Neural progenitor cell (in vitro differentiated cells): Measurements from ENCODE around the gene PBX1. TPM values are rescaled to one million over a fixed set of nuclear protein-coding genes. Genes with fewer than 3 reads are reported as not detected.

Experiments used
- DNase-seq: peaks from one replicate; pipeline ENCODE4 v3.0.0-alpha.2; 2016; ENCODE audit warnings: low spot score
- H2AFZ ChIP-seq: fragments of 200-600 bp; sonication (generic); replicated peaks from 2 replicates; pipeline ENCODE4 v1.6.1; 2016; ENCODE audit warnings: antibody characterized with exemption
- H3F3A ChIP-seq: fragments of 200-600 bp; sonication (generic); 2 replicates; pipeline ENCODE4 v1.6.1; 2016; ENCODE audit warnings: antibody characterized with exemption, low read depth
- H3K27ac ChIP-seq: fragments of 200-600 bp; sonication (generic); 2 replicates; pipeline ENCODE4 v1.5.1; 2016; ENCODE audit warnings: mild to moderate bottlenecking
- H3K27me3 ChIP-seq: fragments of 200-600 bp; sonication (generic); 2 replicates; pipeline ENCODE4 v1.6.1; 2016; ENCODE audit warnings: mild to moderate bottlenecking, moderate library complexity
- H3K36me3 ChIP-seq: fragments of 200-600 bp; sonication (generic); 2 replicates; pipeline ENCODE4 v1.5.1; 2016
- H3K4me1 ChIP-seq: fragments of 200-600 bp; sonication (generic); 2 replicates; pipeline ENCODE4 v1.6.1; 2016; ENCODE audit warnings: mixed run types
- H3K4me2 ChIP-seq: fragments of 200-600 bp; sonication (generic); 2 replicates; pipeline ENCODE4 v1.6.1; 2016
- H3K4me3 ChIP-seq: fragments of 200-600 bp; sonication (generic); 2 replicates; pipeline ENCODE4 v1.5.1; 2016
- H3K79me2 ChIP-seq: fragments of 200-600 bp; sonication (generic); 2 replicates; pipeline ENCODE4 v1.6.1; 2016; ENCODE audit warnings: low read depth
- H3K9ac ChIP-seq: fragments of 200-600 bp; sonication (generic); 2 replicates; pipeline ENCODE4 v1.6.1; 2016
- H3K9me3 ChIP-seq: fragments of 200-600 bp; sonication (generic); 2 replicates; pipeline ENCODE4 v1.5.1; 2016; ENCODE audit warnings: low read depth
- H4K20me1 ChIP-seq: fragments of 200-600 bp; sonication (generic); 2 replicates; pipeline ENCODE4 v1.6.1; 2016; ENCODE audit warnings: low read depth
- H3K27ac Mint-ChIP-seq: 3 replicates; pipeline ENCODE4 v1.8.0; 2021; ENCODE audit warnings: mixed read lengths
- H3K27me3 Mint-ChIP-seq: 2 replicates; pipeline ENCODE4 v1.8.0; 2022; ENCODE audit warnings: low read depth, mild to moderate bottlenecking, inconsistent platforms, moderate library complexity, mixed read lengths; ENCODE audit not compliant: insufficient read depth
- H3K36me3 Mint-ChIP-seq: 3 replicates; pipeline ENCODE4 v1.8.0; 2021; ENCODE audit warnings: mixed read lengths
- H3K4me1 Mint-ChIP-seq: 3 replicates; pipeline ENCODE4 v1.8.0; 2021; ENCODE audit warnings: mixed read lengths
- H3K4me3 Mint-ChIP-seq: 3 replicates; pipeline ENCODE4 v1.8.0; 2021; ENCODE audit warnings: mild to moderate bottlenecking, moderate library complexity, mixed read lengths
- H3K9me3 Mint-ChIP-seq: 3 replicates; pipeline ENCODE4 v1.8.0; 2020; ENCODE audit warnings: mixed read lengths
- EZH2 ChIP-seq: fragments of 200-600 bp; sonication (generic); IDR thresholded peaks from 2 replicates; pipeline ENCODE4 v1.6.1; 2017; ENCODE audit warnings: antibody characterized with exemption, mild to moderate bottlenecking, moderate library complexity
- EZH2phosphoT487 ChIP-seq: fragments of 200-600 bp; sonication (generic); IDR thresholded peaks from 2 replicates; pipeline ENCODE4 v1.6.1; 2017; ENCODE audit warnings: antibody characterized with exemption
- total RNA-seq: library from RNA; depleted of rRNA; stranded (reverse); fragments of >200 nt; gene quantifications from 2 replicates; pipeline ENCODE4 v1.2.3, GENCODE V29; 2015; ENCODE audit warnings: low replicate concordance
- TF ChIP-seq, protein P1 (sequence below): fragments of 200-600 bp; sonication (generic); IDR thresholded peaks from 2 replicates; pipeline ENCODE4 v1.5.1; 2017; ENCODE audit warnings: antibody characterized with exemption, mild to moderate bottlenecking

PBX1 gene
- total RNA-seq, 1 donor from 2014 or later: 91.1 TPM

DNA sequence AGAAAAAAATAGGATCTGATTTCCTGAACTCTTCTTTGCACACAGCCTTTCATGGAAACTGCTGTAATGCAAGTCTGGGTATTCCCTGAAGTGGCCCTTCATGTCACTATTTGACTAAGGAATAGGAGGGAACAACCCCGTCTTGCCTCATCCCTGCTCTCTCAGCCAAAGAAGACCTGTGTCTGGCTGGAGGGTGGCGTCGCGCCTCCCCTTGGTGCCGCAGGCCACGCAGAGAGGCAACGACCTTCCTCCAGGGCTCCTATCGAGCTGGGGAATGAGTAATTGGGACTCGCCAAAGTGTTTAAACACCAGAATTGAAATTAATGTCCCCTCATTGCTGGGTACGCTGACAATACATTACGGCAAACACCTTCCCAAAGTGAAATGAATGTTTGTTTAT lies 129.8 kb downstream of the PBX1 start:
- H3K27me3 Mint-ChIP-seq: peaks cover 2% of the 10 kb centered on the region
- no peak overlapping the region for H3K27ac Mint-ChIP-seq
- peaks cover 22% of the 10 kb centered on the region for H3K4me1 ChIP-seq
- DNase-seq: no peak
- H3K79me2 ChIP-seq: peaks cover 37% of the 10 kb centered on the region
- H3K9me3 ChIP-seq: no peaks in the 10 kb centered on the region
- H3K9ac ChIP-seq: no peak overlapping the region
- H3K4me3 ChIP-seq: no peak overlapping the region
- peaks cover 13% of the 10 kb centered on the region for H3K36me3 Mint-ChIP-seq
- H3K4me2 ChIP-seq: no peak overlapping the region
- no peaks in the 10 kb centered on the region for H3K36me3 ChIP-seq
- TF ChIP-seq, protein P1, sequence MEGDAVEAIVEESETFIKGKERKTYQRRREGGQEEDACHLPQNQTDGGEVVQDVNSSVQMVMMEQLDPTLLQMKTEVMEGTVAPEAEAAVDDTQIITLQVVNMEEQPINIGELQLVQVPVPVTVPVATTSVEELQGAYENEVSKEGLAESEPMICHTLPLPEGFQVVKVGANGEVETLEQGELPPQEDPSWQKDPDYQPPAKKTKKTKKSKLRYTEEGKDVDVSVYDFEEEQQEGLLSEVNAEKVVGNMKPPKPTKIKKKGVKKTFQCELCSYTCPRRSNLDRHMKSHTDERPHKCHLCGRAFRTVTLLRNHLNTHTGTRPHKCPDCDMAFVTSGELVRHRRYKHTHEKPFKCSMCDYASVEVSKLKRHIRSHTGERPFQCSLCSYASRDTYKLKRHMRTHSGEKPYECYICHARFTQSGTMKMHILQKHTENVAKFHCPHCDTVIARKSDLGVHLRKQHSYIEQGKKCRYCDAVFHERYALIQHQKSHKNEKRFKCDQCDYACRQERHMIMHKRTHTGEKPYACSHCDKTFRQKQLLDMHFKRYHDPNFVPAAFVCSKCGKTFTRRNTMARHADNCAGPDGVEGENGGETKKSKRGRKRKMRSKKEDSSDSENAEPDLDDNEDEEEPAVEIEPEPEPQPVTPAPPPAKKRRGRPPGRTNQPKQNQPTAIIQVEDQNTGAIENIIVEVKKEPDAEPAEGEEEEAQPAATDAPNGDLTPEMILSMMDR: no peak
- TF ChIP-seq EZH2: no peak
- no peak for TF ChIP-seq EZH2phosphoT487
- H3K4me3 Mint-ChIP-seq: no peak overlapping the region
- H3K27ac ChIP-seq: peak overlapping the region; percentile 49
- peaks cover 51% of the 10 kb centered on the region for H4K20me1 ChIP-seq
- peaks cover 24% of the 10 kb centered on the region for H3F3A ChIP-seq
- no peaks in the 10 kb centered on the region for H3K27me3 ChIP-seq
- no peak overlapping the region for H2AFZ ChIP-seq
- peaks cover 38% of the 10 kb centered on the region for H3K4me1 Mint-ChIP-seq
- H3K9me3 Mint-ChIP-seq: no peaks in the 10 kb centered on the region

DNA sequence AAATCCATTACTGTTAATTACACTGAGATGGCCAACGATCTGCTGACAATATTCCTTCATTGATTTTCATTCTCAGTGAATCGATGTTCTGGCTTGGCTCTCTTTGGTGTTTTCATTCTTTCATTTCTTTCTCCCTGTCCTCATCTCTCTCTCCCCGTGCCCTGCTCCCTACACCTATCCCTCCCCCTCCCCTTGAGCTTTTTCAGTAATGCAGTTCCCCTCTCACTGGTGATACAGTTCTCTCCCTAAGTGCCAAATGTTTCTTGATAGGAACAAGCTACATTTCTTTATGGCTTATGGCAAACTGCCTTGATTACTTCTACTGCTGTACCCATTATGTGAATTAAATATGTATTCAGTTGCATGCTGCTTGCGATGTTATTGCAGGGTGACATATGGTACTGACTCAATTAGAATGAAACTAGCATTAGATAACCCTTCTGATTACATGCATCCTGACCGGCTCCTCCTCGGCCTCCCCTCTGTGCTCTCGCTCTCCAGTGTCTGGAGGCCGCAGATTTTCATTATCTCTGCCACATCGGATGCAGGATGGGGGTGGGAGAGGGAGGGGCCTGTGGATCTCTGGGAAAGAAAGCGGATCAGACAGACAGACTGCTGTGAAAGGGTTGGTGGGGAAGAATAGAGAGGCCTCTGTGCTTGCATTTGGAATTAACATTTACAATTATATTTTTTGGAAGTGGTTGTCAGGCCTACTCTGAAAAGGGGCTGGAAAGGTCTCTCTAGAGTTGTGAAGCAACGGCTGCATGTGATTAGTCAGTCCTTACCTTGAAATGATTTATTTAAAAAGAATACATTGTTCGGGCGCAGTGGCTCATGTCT lies 130.9 kb downstream of the PBX1 start:
- peaks cover 13% of the 10 kb centered on the region for H3K36me3 Mint-ChIP-seq
- peaks cover 2% of the 10 kb centered on the region for H3K27me3 Mint-ChIP-seq
- peaks cover 38% of the 10 kb centered on the region for H3K4me1 Mint-ChIP-seq
- DNase-seq: peak; percentile 69
- TF ChIP-seq EZH2phosphoT487 (no peak), EZH2 (no peak)
- TF ChIP-seq, protein P1: no peak
- H3K9me3 Mint-ChIP-seq: no peaks in the 10 kb centered on the region
- H3K36me3 ChIP-seq: no peaks in the 10 kb centered on the region
- no peaks in the 10 kb centered on the region for H3K27me3 ChIP-seq
- peak overlapping the region; percentile 55 for H3K4me2 ChIP-seq
- peaks cover 40% of the 10 kb centered on the region for H3K79me2 ChIP-seq
- peaks cover 22% of the 10 kb centered on the region for H3K4me1 ChIP-seq
- H2AFZ ChIP-seq: no peak overlapping the region
- no peak overlapping the region for H3K4me3 Mint-ChIP-seq
- peaks cover 51% of the 10 kb centered on the region for H4K20me1 ChIP-seq
- H3F3A ChIP-seq: peaks cover 24% of the 10 kb centered on the region
- H3K27ac Mint-ChIP-seq: peak overlapping the region; percentile 16
- peak overlapping the region; percentile 3 for H3K4me3 ChIP-seq
- no peak overlapping the region for H3K9ac ChIP-seq
- H3K9me3 ChIP-seq: no peaks in the 10 kb centered on the region
- peak overlapping the region; percentile 49 for H3K27ac ChIP-seq

DNA sequence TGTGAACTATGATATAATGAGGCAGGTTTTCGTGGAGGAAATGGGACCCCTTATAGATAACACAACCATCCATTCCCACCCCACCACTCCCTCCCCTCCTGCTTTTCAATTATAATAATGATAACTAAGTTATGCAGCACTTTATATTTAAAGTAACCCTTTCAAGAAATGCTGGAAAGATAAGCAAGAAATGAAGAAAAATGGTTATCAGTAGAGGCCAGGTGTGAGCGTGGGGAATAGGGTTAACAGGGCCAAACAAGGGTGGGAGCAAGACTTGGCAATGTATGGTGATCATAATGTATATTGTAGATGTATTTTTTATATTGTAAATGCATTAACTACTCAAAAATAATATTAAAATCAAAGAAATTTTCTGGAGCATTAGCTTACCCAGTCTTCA lies 133.4 kb downstream of the PBX1 start:
- Mint-ChIP-seq H3K4me1 (peaks cover 33% of the 10 kb centered on the region), H3K27me3 (peaks cover 2% of the 10 kb centered on the region), H3K4me3 (no peak overlapping the region), H3K36me3 (peaks cover 5% of the 10 kb centered on the region), H3K27ac (no peak overlapping the region), H3K9me3 (no peaks in the 10 kb centered on the region)
- peaks cover 24% of the 10 kb centered on the region for H3F3A ChIP-seq
- DNase-seq: no peak
- peaks cover 60% of the 10 kb centered on the region for H4K20me1 ChIP-seq
- TF ChIP-seq EZH2 (no peak), EZH2phosphoT487 (no peak)
- TF ChIP-seq, protein P1: no peak
- no peaks in the 10 kb centered on the region for H3K27me3 ChIP-seq
- H3K9ac ChIP-seq: no peak overlapping the region
- H3K4me3 ChIP-seq: no peak overlapping the region
- no peaks in the 10 kb centered on the region for H3K9me3 ChIP-seq
- peaks cover 22% of the 10 kb centered on the region for H3K4me1 ChIP-seq
- peaks cover 58% of the 10 kb centered on the region for H3K79me2 ChIP-seq
- H3K36me3 ChIP-seq: no peaks in the 10 kb centered on the region
- no peak overlapping the region for H2AFZ ChIP-seq
- H3K4me2 ChIP-seq: no peak overlapping the region
- no peak overlapping the region for H3K27ac ChIP-seq
